IPS-15b (cell line): ENCODE data around the gene SMIM29.
"Not testable (repeated sequence)": the region's sequence is repeated elsewhere in the genome, so short reads cannot be mapped to it uniquely, and the experiment has no call there.

Experiments used
- H3K27me3 ChIP-seq: one replicate; pipeline ENCODE4 v1.6.1; 2013; ENCODE audit warnings: low read length; ENCODE audit not compliant: control insufficient read depth, insufficient read depth
- H3K36me3 ChIP-seq: one replicate; pipeline ENCODE4 v1.6.1; 2013; ENCODE audit warnings: low read length; ENCODE audit not compliant: control insufficient read depth, insufficient read depth
- H3K4me1 ChIP-seq: one replicate; pipeline ENCODE4 v1.6.1; 2013; ENCODE audit warnings: mild to moderate bottlenecking, low read length; ENCODE audit not compliant: control insufficient read depth, insufficient read depth
- H3K4me3 ChIP-seq: one replicate; pipeline ENCODE4 v1.5.1; 2013; ENCODE audit warnings: low read depth, low read length
- H3K9ac ChIP-seq: one replicate; pipeline ENCODE4 v1.6.1; 2013; ENCODE audit warnings: low read depth, mild to moderate bottlenecking, low read length
- H3K9me3 ChIP-seq: one replicate; pipeline ENCODE4 v1.6.1; 2013; ENCODE audit warnings: mild to moderate bottlenecking, low read length; ENCODE audit not compliant: control insufficient read depth, insufficient read depth

The SMIM29 gene

DNA sequence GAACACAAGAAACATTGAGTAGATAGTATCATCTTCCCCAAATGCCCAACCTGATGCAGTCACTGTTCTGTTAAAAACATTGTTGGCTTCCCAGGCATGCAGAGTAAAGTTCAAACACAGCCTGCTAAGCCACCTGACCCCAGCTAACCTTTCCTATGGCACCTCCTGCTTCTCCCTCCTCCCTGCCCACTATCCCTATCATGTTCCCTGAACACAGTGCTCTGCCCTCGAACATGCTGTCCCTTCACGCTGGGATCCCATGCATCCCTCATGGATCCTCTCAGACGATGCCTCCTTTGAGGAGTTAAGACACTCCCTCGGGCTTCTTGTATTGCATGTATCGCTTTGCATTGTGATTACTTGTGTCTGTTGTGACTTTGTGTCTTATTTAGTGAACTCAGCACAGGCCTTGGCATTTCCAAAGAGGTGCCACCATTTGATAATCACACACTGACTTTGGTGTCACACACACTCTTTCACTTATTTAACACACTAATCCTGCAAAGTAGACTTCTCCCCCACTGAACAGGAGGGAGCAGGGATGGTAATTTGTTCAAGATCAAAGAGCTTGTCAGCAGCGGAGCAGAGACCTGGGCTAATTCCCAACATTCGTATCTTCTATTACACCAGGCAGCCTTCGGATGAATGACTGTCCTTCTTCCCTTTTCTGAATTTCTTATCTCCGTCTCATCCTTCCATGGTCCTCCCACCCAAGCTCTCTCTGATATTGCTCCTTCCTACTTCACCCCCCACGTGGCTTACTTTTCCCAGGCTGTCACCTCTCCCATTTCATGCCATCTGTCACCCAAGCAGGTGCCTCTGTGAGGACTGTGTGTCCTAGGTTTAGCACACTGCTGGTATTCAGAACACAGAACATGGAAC lies 28.3 kb upstream of the SMIM29 start:
- Histone ChIP-seq H3K36me3 (no peaks in the 10 kb centered on the region), H3K9ac (no peak overlapping the region), H3K9me3 (no peaks in the 10 kb centered on the region), H3K4me1 (peaks cover 3% of the 10 kb centered on the region), H3K27me3 (no peaks in the 10 kb centered on the region), H3K4me3 (no peak overlapping the region)

GRCh38 chr6:34276191-34276590 lies 27.4 kb upstream of the SMIM29 start:
- H3K27me3 ChIP-seq: no peaks in the 10 kb centered on the region
- no peaks in the 10 kb centered on the region for H3K9me3 ChIP-seq
- no peak overlapping the region for H3K4me3 ChIP-seq
- H3K9ac ChIP-seq: no peak overlapping the region
- no peaks in the 10 kb centered on the region for H3K36me3 ChIP-seq
- H3K4me1 ChIP-seq: peaks cover 3% of the 10 kb centered on the region

DNA sequence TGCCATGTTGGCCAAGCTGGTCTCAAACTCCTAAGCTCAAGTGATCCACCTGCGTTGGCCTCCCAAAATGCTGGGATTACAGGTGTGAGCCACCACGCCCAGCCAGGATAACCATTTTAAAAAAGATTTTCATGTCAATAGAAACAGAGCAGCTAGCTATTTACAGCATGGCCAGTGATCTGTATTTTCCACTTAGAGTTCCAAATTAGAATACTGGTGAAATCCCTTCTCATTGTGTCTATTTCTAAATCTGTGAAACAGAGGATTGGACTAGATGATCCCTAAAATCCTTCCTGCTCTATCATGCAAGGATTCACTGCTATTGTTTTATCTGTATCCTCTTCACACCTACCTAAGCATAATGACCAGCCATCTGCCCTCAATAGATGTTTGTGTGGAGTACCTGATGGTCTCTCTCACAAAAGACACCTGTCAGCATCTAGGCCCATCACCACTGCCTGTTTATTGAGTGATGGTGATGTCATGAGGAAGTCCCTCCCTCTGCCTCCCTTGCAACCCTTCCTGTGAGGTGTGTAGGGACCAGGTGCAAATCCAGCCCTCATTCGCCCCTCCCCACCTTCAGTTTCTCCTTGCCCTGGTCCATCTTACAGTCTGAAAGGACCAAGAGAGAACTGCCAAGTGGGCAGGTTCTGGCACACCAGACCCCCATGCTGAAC lies 26.5 kb upstream of the SMIM29 start:
- Histone ChIP-seq H3K4me1 (peaks cover 3% of the 10 kb centered on the region), H3K9ac (no peak overlapping the region), H3K9me3 (no peaks in the 10 kb centered on the region)

DNA sequence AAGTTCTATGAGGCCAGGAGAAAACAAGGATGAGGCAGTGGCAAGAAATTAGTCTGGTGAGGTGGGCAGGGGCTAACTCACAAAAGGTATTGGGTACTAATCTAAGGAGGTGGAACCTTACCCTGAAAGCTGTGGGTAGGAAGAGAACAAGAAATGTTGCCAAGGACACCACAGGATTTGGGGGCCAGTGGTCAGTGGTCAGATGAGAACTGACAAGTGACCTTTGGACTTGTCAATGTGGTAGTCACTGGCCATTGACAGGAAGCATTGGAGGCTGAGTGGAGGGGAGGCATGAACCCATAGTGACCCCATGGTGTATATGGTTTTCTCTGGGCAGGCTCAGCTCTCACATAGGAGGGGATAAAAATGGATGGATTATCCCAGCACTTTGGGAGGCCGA lies 25.3 kb upstream of the SMIM29 start:
- H3K4me1 ChIP-seq: peaks cover 3% of the 10 kb centered on the region
- H3K27me3 ChIP-seq: no peaks in the 10 kb centered on the region
- H3K4me3 ChIP-seq: no peak overlapping the region
- H3K9ac ChIP-seq: no peak overlapping the region
- no peaks in the 10 kb centered on the region for H3K9me3 ChIP-seq
- no peaks in the 10 kb centered on the region for H3K36me3 ChIP-seq

More for the DNA sequence above, 26.5 kb upstream of the SMIM29 start:
- no peak overlapping the region for H3K4me3 ChIP-seq
- no peaks in the 10 kb centered on the region for H3K27me3 ChIP-seq
- H3K36me3 ChIP-seq: no peaks in the 10 kb centered on the region

GRCh38 chr6:34273242-34273805 lies 24.5 kb upstream of the SMIM29 start:
- Histone ChIP-seq H3K4me1 (peaks cover 3% of the 10 kb centered on the region), H3K4me3 (no peak overlapping the region), H3K36me3 (no peaks in the 10 kb centered on the region), H3K9ac (no peak overlapping the region), H3K9me3 (no peaks in the 10 kb centered on the region), H3K27me3 (no peaks in the 10 kb centered on the region)

GRCh38 chr6:34272013-34272926 lies 23.5 kb upstream of the SMIM29 start:
- H3K36me3 ChIP-seq: no peaks in the 10 kb centered on the region

DNA sequence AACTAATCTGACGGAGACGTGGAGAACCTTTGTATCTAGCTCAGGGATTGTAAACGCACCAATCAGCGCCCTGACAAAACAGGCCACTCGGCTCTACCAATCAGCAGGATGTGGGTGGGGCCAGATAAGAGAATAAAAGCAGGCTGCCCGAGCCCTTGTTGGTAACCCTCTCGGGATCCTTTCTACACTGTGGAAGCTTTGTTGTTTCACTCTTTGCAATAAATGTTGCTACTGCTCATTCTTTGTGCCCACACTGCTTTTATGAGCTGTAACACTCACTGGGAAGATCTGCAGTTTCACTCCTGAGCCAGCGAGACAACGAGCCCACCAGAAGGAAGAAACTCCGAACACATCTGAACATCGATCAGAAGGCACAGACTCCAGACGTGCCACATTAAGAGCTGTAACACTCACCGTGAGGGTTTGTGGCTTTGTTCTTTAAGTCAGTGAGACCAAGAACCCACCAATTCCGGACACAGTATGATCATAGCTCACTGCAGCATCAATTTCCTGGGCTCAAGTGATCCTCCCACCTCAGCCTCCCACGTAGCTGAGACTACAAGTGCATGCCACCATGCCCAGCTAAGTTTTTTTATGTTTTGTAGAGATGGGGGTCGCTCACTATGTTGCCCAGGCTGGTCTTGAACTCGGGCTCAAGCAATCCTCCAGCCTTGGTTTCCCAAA lies 21.0 kb upstream of the SMIM29 start:
- H3K9me3 ChIP-seq, H3K36me3 ChIP-seq, H3K27me3 ChIP-seq, H3K4me1 ChIP-seq, H3K4me3 ChIP-seq, H3K9ac ChIP-seq: not testable (repeated sequence)

More at GRCh38 chr6:34272013-34272926, 23.5 kb upstream of the SMIM29 start:
- no peaks in the 10 kb centered on the region for H3K27me3 ChIP-seq
- no peaks in the 10 kb centered on the region for H3K9me3 ChIP-seq
- no peak overlapping the region for H3K4me3 ChIP-seq
- H3K9ac ChIP-seq: no peak overlapping the region
- peaks cover 3% of the 10 kb centered on the region for H3K4me1 ChIP-seq

DNA sequence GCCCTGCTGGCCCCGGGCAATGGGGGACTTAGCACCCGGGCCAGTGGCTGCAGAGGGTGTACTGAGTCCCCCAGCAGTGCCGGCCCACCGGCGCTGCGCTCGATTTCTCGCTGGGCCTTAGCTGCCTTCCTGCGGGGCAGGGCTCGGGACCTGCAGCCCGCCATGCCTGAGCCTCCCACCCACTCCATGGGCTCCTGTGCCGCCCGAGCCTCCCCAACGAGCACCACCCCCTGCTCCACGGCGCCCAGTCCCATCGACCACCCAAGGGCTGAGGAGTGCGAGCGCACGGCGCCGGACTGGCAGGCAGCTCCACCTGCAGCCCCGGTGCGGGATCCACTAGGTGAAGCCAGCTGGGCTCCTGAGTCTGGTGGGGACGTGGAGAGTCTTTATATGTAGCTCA lies 20.3 kb upstream of the SMIM29 start:
- H3K4me3 ChIP-seq, H3K9ac ChIP-seq, H3K27me3 ChIP-seq, H3K9me3 ChIP-seq, H3K4me1 ChIP-seq, H3K36me3 ChIP-seq: not testable (repeated sequence)

- Histone ChIP-seq H3K9ac (no peak overlapping the region), H3K9me3 (no peaks in the 10 kb centered on the region), H3K4me1 (peaks cover 3% of the 10 kb centered on the region), H3K27me3 (no peaks in the 10 kb centered on the region), H3K36me3 (no peaks in the 10 kb centered on the region), H3K4me3 (no peak overlapping the region)
Observed at GRCh38 chr6:34267746-34268145, 18.9 kb upstream of the SMIM29 start.

DNA sequence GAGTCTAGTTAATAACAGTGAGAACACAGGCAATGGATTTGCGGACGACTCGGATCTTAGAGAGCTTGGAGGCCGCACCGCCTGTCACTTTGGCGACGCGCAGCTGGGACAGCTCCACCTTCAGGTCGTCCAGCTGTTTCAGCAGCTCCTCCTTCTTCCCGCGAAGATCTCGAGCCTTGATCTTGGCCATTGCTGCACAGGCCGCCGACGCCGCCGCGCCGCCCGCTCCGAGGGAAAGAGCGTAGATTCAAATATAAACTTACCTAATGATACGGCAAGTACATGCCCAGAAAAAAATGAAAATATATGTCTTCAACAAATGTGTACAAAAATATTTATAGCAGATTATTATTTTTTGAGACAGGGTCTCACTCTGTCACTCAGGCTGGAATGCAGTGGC lies 14.7 kb upstream of the SMIM29 start:
- H3K27me3 ChIP-seq, H3K36me3 ChIP-seq, H3K4me1 ChIP-seq, H3K4me3 ChIP-seq, H3K9ac ChIP-seq, H3K9me3 ChIP-seq: not testable (repeated sequence)
